ENCODE results near the gene CCDC50. TPM values are rescaled to one million over a fixed set of nuclear protein-coding genes. Genes with fewer than 3 reads are reported as not detected.

CCDC50 gene
- total RNA-seq, 1 experiment from 2014 or later, result 21.0 TPM

DNA sequence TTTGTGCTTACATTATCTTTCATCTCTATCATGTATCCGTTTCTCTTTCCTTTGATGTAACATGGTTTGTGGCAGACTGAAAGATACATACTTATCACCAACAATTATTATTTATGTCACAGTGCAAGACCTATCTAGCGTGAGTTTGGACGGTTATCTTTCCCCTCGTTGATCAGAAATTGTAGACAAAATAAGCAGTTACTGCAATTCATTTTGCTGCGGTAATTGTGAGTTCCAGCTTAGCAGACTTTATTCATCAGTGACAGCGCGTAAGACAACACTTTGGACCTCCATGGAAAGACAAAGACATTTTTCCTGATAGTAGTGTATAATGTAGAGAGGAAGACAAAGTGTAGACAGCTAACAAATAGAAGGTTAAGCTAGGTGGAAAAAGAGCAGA, 52.1 kb downstream of the CCDC50 start:
- Histone ChIP-seq H3K27me3 (ENCODE audit: insufficient read depth, low read length) (no peaks in the 10 kb centered on the region; the same call in 1 of the 2 replicates), H3K23me2 (ENCODE audit: insufficient read length, low read depth, low read length, poor library complexity, severe bottlenecking) (no peaks in the 10 kb centered on the region), H4K8ac (replicated peaks; ENCODE audit: insufficient read length, low read depth, low read length) (no peak overlapping the region), H3K18ac (ENCODE audit: insufficient read length, low read depth, low read length) (no peak overlapping the region), H2BK120ac (ENCODE audit: low read depth, low read length, poor library complexity, severe bottlenecking) (no peak overlapping the region), H3K4me2 (ENCODE audit: insufficient read depth, insufficient read length, low read length) (no peak overlapping the region), H2BK15ac (ENCODE audit: low read depth, low read length) (no peak overlapping the region), H3K23ac (ENCODE audit: insufficient read length, low read depth, low read length) (no peak overlapping the region), H3K9me3 (ENCODE audit: control insufficient read depth, low read depth, low read length) (no peaks in the 10 kb centered on the region), H2BK20ac (ENCODE audit: low read depth, low read length, poor library complexity, severe bottlenecking) (no peak overlapping the region), H3K27ac (ENCODE audit: insufficient read length, low read depth, low read length) (no peak overlapping the region), H2BK12ac (ENCODE audit: insufficient read length, low read depth, low read length) (no peak overlapping the region), H3T11ph (ENCODE audit: low read length) (no peak overlapping the region), H3K4ac (ENCODE audit: low read depth, low read length) (no peak overlapping the region), H3K79me2 (ENCODE audit: insufficient read depth, low read length) (no peaks in the 10 kb centered on the region), H3K4me1 (ENCODE audit: insufficient read depth, low read length) (no peaks in the 10 kb centered on the region; the same call in 1 of the 2 replicates), H3K9ac (ENCODE audit: extremely low read depth, insufficient read length, low read length) (no peak overlapping the region), H4K91ac (ENCODE audit: insufficient read length, low read depth, low read length) (no peak overlapping the region), H4K20me1 (ENCODE audit: control insufficient read depth, insufficient read depth, insufficient read length) (no peaks in the 10 kb centered on the region), H2AK5ac (ENCODE audit: insufficient read length, low read length) (no peak overlapping the region), H3K79me1 (ENCODE audit: insufficient read depth, low read depth, low read length, poor library complexity, severe bottlenecking) (no peaks in the 10 kb centered on the region), H2AFZ (ENCODE audit: low read length) (no peak overlapping the region), H4K5ac (ENCODE audit: insufficient read length, low read depth, low read length) (no peak overlapping the region), H2BK5ac (ENCODE audit: insufficient read length, low read length) (no peak overlapping the region), H3K14ac (ENCODE audit: insufficient read depth, low read length) (no peak overlapping the region), H3K56ac (ENCODE audit: insufficient read length, low read depth, low read length) (no peak overlapping the region)
- WGBS (ENCODE audit: extremely low coverage, insufficient read length, low lambda C conversion rate), result no CpG with 5 or more reads among the region's 7 CpGs
- H3K36me3 Mint-ChIP-seq (ENCODE audit: insufficient read depth in 1 of 3, low read depth in 3 of 3), result peaks cover 4 to 23% (median 8%) of the 10 kb centered on the region in 3 experiments
- no peaks in the 10 kb centered on the region for H3K9me3 Mint-ChIP-seq
- no peak for DNase-seq
- TF ChIP-seq CTCF (conservative IDR thresholded peaks at IDR 0.05), result no peak
- peaks cover 25 to 26% of the 10 kb centered on the region in 2 experiments for H3K4me1 Mint-ChIP-seq
- H3K27ac Mint-ChIP-seq, result no peak overlapping the region
- H3K4me3 Mint-ChIP-seq, result no peak overlapping the region
- no peaks in the 10 kb centered on the region for H3K27me3 Mint-ChIP-seq (ENCODE audit: low read depth)

All from H9 (cell line).